GM21526 (cell line): Measurements from ENCODE around the gene RPS6KA3.
"Not testable (repeated sequence)": the region's sequence is repeated elsewhere in the genome, so short reads cannot be mapped to it uniquely, and the experiment has no call there.

Source experiments
- ATAC-seq: cut with Tn5 transposase; IDR thresholded peaks from one replicate; pipeline ENCODE4 v1.9.1; 2021; ENCODE audit warnings: moderate library complexity; ENCODE audit not compliant: unreplicated experiment, low FRiP score

The RPS6KA3 gene

GRCh38 chrX:20265726-20266681 is 705 bp downstream of the RPS6KA3 start:
- ATAC-seq, result peak; percentile 8

DNA sequence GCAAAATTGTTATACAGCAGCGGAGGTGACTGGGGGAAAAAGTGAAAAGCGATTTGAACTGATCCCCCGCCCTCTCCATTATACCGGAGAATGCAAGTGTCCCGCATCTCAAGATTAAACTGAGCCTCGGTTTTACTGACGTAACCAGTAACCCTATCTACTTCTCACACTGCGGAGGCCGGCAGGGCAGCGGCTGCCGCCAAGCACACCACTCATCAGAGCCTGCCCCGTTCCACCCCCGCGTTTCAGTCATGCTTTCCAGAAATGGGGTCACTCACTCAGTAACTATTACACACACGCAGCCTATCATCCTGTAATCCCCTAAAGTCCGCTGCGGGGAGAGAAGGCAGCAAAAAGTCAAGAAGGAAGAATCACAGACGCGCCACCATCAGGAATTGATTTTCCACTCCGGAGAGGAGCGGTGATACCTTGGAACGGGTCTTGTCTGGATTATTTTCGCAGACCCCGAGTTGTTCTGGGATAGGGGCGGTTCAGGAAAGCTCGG is 1.4 kb downstream of the RPS6KA3 start:
- peak; percentile 47 for ATAC-seq

GRCh38 chrX:20263474-20263873 is 3.2 kb downstream of the RPS6KA3 start:
- ATAC-seq, result no peak

GRCh38 chrX:20260885-20261284 is 5.8 kb downstream of the RPS6KA3 start:
- no peak for ATAC-seq

DNA sequence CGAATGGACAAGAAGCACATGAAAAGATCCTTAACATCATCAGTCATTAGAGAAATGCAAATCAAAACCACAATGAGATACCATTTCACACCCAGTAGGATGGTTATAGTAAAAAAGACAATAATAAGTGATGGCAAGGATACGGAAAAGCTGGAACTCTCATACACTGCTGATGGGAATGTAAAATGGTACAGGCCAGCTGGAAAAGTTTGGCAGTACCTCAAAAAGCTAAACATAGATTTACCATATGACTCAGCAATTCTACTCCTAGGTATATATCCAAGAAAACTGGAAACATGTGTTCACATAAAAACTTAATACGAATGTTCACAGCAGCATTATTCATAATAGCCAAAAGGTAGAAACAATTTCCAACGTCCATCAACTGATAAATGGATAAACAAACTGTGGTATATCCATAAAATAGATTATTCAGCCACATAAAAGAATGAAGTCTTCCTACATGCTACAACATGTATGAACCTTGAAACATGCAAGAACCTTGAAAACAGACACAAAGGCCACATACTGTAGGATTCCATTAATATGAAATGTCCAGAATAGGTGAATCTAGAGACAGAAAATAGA is 11.9 kb downstream of the RPS6KA3 start:
- no peak for ATAC-seq

GRCh38 chrX:20253232-20253543 is 13.5 kb downstream of the RPS6KA3 start:
- ATAC-seq, result no peak

GRCh38 chrX:20252381-20253231 is 14.1 kb downstream of the RPS6KA3 start:
- peak; percentile 86 for ATAC-seq

DNA sequence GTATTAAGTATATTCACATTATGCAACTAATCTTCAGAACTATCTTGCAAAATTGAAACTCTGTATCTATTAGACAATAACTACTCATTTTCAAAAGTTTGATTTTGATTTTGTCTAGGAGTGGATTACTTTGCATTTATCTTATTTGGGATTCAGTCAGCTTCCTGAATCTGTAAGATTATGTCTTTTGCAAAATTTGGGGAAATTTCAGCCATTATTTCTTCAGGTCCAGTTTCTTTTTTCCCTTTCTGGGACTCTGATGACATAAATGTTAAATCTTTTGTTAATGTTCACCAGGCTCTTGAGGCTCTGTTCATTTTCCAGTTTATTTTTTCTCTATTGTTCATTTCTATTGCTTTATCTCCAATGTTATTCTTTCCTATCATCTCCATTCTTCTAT is 15.0 kb downstream of the RPS6KA3 start:
- no peak for ATAC-seq

GRCh38 chrX:20250146-20250545 is 16.6 kb downstream of the RPS6KA3 start:
- not testable (repeated sequence) for ATAC-seq

- no peak for ATAC-seq
Measured at GRCh38 chrX:20248592-20249192, 18.0 kb downstream of the RPS6KA3 start.

- ATAC-seq, result no peak
Measured at GRCh38 chrX:20244931-20245330, 21.8 kb downstream of the RPS6KA3 start.

DNA sequence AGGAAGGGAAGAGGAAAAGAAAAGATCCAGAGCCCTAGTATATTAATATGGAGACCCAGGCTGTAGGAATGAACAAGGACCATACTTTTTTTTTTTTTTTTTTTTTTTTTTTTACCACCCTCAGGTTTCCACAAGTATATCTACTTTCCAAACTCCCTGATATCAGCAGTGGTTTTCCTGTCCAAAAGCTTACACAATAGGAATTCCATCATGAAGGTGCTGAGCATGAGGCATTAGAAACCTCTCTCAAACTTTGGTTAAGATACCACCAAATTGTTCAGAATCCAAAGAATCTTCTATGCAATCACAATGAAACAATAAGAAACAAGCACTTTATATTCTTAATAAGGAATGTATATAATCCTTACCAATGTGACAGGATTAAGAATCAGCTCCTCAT is 26.5 kb downstream of the RPS6KA3 start:
- ATAC-seq, result no peak

- no peak for ATAC-seq
Measured at GRCh38 chrX:20237864-20238263, 28.8 kb downstream of the RPS6KA3 start.

- ATAC-seq, result no peak
Measured at GRCh38 chrX:20235755-20236154, 31.0 kb downstream of the RPS6KA3 start.

DNA sequence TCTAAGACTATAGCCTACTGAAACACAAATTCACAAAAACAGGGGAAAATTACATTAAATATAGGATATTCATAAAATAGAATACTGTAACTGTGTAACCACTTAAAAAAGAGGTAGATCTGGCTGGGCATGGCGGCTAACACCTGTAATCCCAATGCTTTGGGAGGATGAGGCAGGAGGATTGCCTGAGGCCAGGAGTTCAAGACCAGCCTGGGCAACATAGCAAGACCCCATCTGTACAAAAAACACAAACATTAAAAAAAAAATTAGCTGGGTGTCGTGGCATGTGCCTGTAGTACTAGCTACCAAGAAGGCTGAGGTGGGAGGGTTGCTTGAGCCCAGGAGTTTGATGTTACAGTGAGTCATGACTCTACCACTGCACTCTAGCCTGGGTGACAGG is 33.4 kb downstream of the RPS6KA3 start:
- no peak for ATAC-seq

- no peak for ATAC-seq
Measured at GRCh38 chrX:20231598-20231997, 35.1 kb downstream of the RPS6KA3 start.

- peak; percentile 84 for ATAC-seq
Measured at GRCh38 chrX:20230406-20230805, 36.3 kb downstream of the RPS6KA3 start.

- ATAC-seq, result no peak
Measured at GRCh38 chrX:20229155-20229554, 37.6 kb downstream of the RPS6KA3 start.

DNA sequence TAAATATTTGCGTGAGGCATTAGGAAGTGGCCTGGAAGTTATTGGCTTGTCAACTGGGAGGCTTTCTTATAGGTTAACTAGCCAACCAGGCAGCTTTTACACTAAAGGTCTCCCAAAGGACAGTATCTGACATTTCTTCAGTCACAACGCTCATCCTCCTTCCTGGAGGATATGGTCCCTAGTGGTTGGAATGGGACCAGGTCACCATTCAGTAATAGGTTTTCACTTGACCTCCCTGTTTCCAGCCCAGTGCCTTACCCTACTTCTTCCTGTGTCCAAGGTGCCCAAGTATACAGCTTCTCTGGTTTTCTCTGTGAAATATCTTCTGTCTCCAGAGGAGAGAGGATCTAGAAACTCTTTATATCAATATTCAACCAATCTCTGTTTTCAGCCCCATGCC is 38.5 kb downstream of the RPS6KA3 start:
- no peak for ATAC-seq

GRCh38 chrX:20227116-20227515 is 39.6 kb downstream of the RPS6KA3 start:
- ATAC-seq, result no peak

- ATAC-seq, result no peak
Measured at GRCh38 chrX:20225488-20225833, 41.2 kb downstream of the RPS6KA3 start.
